K562 (cell line): ENCODE data around the gene ADIPOQ. TPM values are rescaled to one million over a fixed set of nuclear protein-coding genes. Genes with fewer than 3 reads are reported as not detected.
"Not testable (repeated sequence)": the region's sequence is repeated elsewhere in the genome, so short reads cannot be mapped to it uniquely, and the experiment has no call there.

Experiments used
- ATAC-seq: fragments of 200-7000 bp; cut with Tn5 transposase; 3 replicates; pipeline ENCODE4 v1.9.1; 2020; ENCODE audit warnings: moderate library complexity
- BruUV-seq: library from RNA; stranded (reverse); fragments of 400-500 nt; replicated peaks from 2 replicates; lab custom pipeline; 2021; lab: Mats Ljungman, UMichigan
- CTCF ChIA-PET: fragments of 300-600 bp; formaldehyde crosslinking; extraction: SDS; loops from one replicate; lab custom pipeline; 2021; ENCODE audit warnings: low intra/inter-chr PET ratio; lab: Yijun Ruan, JAX
- POLR2A ChIA-PET: fragments of 300-600, 350-650 bp; sonication (Branson Sonifier 250); formaldehyde crosslinking; extraction: SDS; loops from one replicate; lab custom pipeline; 2021; ENCODE audit warnings: antibody characterized with exemption, inconsistent platforms; lab: Yijun Ruan, JAX
- DNase-seq, 4 experiments: peaks; one replicate each; pipeline versions ENCODE4 v3.0.0 to v3.0.0-alpha.2; 2011 to 2018; ENCODE audit warnings: low spot score in 3 of 4, mixed read lengths in 3 of 4; ENCODE audit errors: extremely low read depth in 1 of 4
- FAIRE-seq: peaks from 2 replicates; lab custom pipeline; 2011; peaks lifted over from hg19 to GRCh38; lab: Jason Lieb, UNC
- H2AFZ ChIP-seq: 2 replicates; pipeline ENCODE4 v1.6.0; 2011; ENCODE audit warnings: low read depth, low read length, control low read depth, inconsistent platforms
- H3K27ac ChIP-seq: fragments of 200-600 bp; 3 replicates; pipeline ENCODE4 v1.8.0; 2011; ENCODE audit warnings: low read depth, mild to moderate bottlenecking, control low read depth, inconsistent platforms, low read length, moderate library complexity, mixed read lengths; ENCODE audit errors: extremely low read depth
- H3K27me3 ChIP-seq, 2 experiments: fragments of 300-600 bp in 1 of 2; 2 replicates in 1 of 2; 3 replicates in 1 of 2; pipeline versions ENCODE4 v1.6.0 to v1.8.0; 2011; ENCODE audit warnings: inconsistent platforms in 2 of 2, low read length in 2 of 2, mild to moderate bottlenecking in 1 of 2, mixed read lengths in 1 of 2, moderate library complexity in 1 of 2; ENCODE audit not compliant: control insufficient read depth in 2 of 2, insufficient read depth in 2 of 2
- H3K36me3 ChIP-seq: fragments of 300-600 bp; 3 replicates; pipeline ENCODE4 v1.8.0; 2011; ENCODE audit warnings: mild to moderate bottlenecking, low read length, inconsistent platforms; ENCODE audit not compliant: control insufficient read depth, insufficient read depth
- H3K4me1 ChIP-seq, 2 experiments: fragments of 200-600 bp in 1 of 2; replicated peaks in 1 of 2; 2 replicates in 1 of 2; 3 replicates in 1 of 2; pipeline versions ENCODE4 v1.5.1 to v1.8.0; 2011; ENCODE audit warnings: inconsistent platforms in 2 of 2, low read length in 2 of 2, mild to moderate bottlenecking in 1 of 2, mixed read lengths in 1 of 2, moderate library complexity in 1 of 2; ENCODE audit not compliant: control insufficient read depth in 2 of 2, insufficient read depth in 2 of 2
- H3K4me2 ChIP-seq: 2 replicates; pipeline ENCODE4 v1.6.1; 2011; ENCODE audit warnings: low read length, control low read depth, inconsistent platforms, mixed read lengths; ENCODE audit not compliant: insufficient read depth
- H3K4me3 ChIP-seq: fragments of 200-600 bp; sonication (generic), shearing (Covaris generic); 2 replicates; pipeline ENCODE4 v1.5.1; 2016; ENCODE audit warnings: control low read depth, inconsistent platforms
- H3K79me2 ChIP-seq: fragments of 200-600 bp; 3 replicates; pipeline ENCODE4 v1.8.0; 2011; ENCODE audit warnings: low read length, inconsistent platforms; ENCODE audit not compliant: control insufficient read depth, insufficient read depth
- H3K9ac ChIP-seq, 2 experiments: 2 replicates each; pipeline versions ENCODE4 v1.6.0 to v1.6.1; 2011; ENCODE audit warnings: low read depth in 2 of 2, low read length in 2 of 2, control low read depth in 1 of 2, inconsistent platforms in 1 of 2, mild to moderate bottlenecking in 1 of 2, mixed read lengths in 1 of 2; ENCODE audit not compliant: insufficient read depth in 1 of 2
- H3K9me1 ChIP-seq: one replicate; pipeline ENCODE4 v1.6.0; 2011; ENCODE audit warnings: inconsistent platforms, mild to moderate bottlenecking, low read length, moderate library complexity; ENCODE audit not compliant: control insufficient read depth, insufficient read depth
- H3K9me3 ChIP-seq: replicated peaks from 2 replicates; pipeline ENCODE4 v1.5.1; 2011; ENCODE audit warnings: low read depth, low read length, inconsistent platforms; ENCODE audit not compliant: control insufficient read depth, insufficient read depth
- H4K20me1 ChIP-seq: replicated peaks from 2 replicates; pipeline ENCODE4 v1.6.1; 2011; ENCODE audit warnings: low read length, inconsistent platforms, mixed read lengths; ENCODE audit not compliant: control insufficient read depth, insufficient read depth
- ATF3 ChIP-seq, 2 experiments: fragments of 450-650 bp in 1 of 2; sonication (generic) in 1 of 2; formaldehyde crosslinking in 1 of 2; IDR thresholded peaks in 1 of 2; conservative IDR thresholded peaks in 1 of 2; 2 replicates each; pipeline versions ENCODE4 v1.6.1 to v1.8.1; 2016 to 2023; ENCODE audit warnings: mild to moderate bottlenecking in 2 of 2, moderate library complexity in 2 of 2, inconsistent platforms in 1 of 2, missing genetic modification reagents in 1 of 2
- CREB3 ChIP-seq: fragments of 450-650 bp; conservative IDR thresholded peaks from 2 replicates; pipeline ENCODE4 v1.6.1; 2016; ENCODE audit warnings: missing genetic modification characterization, low read depth, mild to moderate bottlenecking, missing compliant biosample characterization, moderate library complexity
- JUND ChIP-seq, 2 experiments: IDR thresholded peaks; 2 replicates in 1 of 2; 3 replicates in 1 of 2; pipeline ENCODE4 v1.6.1; 2011; ENCODE audit warnings: borderline replicate concordance in 2 of 2, low read depth in 2 of 2, low read length in 2 of 2, improper control_type of control experiment in 1 of 2, missing biosample characterization in 1 of 2, missing genetic modification characterization in 1 of 2, missing genetic modification reagents in 1 of 2
- KLF13 ChIP-seq: fragments of 450-650 bp; IDR thresholded peaks from 2 replicates; pipeline ENCODE4 v1.6.1; 2016; ENCODE audit warnings: missing genetic modification characterization, low read depth, mild to moderate bottlenecking, missing compliant biosample characterization, moderate library complexity, borderline replicate concordance
- SP1 ChIP-seq: sonication (generic); formaldehyde crosslinking; IDR thresholded peaks from 2 replicates; pipeline ENCODE4 v1.8.1; 2022; ENCODE audit warnings: mild to moderate bottlenecking, missing genetic modification reagents
- ZNF165 ChIP-seq: fragments of 250-450 bp; sonication (Bioruptor Pico); IDR thresholded peaks from 2 replicates; pipeline ENCODE4 v1.4.0; 2020; ENCODE audit warnings: borderline replicate concordance
- WGBS: fragments of 100-300 bp; shearing (Covaris generic); methylation state at CpG from one replicate; pipeline ENCODE4 v1.1.6; 2016; ENCODE audit warnings: low coverage, mixed read lengths; ENCODE audit not compliant: insufficient coverage; ENCODE audit errors: missing lambda C conversion rate; 5-methylcytosine and 5-hydroxymethylcytosine counted together
- in situ Hi-C: fragments of 300-500 bp; cut with MboI; formaldehyde crosslinking; loops from 4 replicates; pipeline ENCODE4 v1.15.0; 2018; ENCODE audit warnings: inconsistent platforms, mixed read lengths
- intact Hi-C: fragments of 100-400 bp; cut with micrococcal nuclease; formaldehyde crosslinking; loops from 2 replicates; pipeline ENCODE4 v1.14.2; 2022
- polyA plus RNA-seq, 8 experiments: library from polyadenylated mRNA; depleted of rRNA in 4 of 8; stranded (reverse) in 5 of 8; unstranded in 3 of 8; fragments of >200 nt; fragmentation: Nextera tagmentation in 2 of 8; fragmentation: Illumina TruSeq in 1 of 8; extraction: Ambion mirVana in 2 of 8; extraction: Trizol in 1 of 8; gene quantifications; 2 replicates each; pipeline versions ENCODE4 v1.2.1 to v1.2.3, GENCODE V29; 2011 to 2014; ENCODE audit warnings: inconsistent platforms in 1 of 8, missing spikeins in 1 of 8
- total RNA-seq, 7 experiments: library from RNA; depleted of rRNA in 6 of 7; stranded (reverse); fragments of >200 nt in 6 of 7; fragmentation: Illumina TruSeq in 2 of 7; extraction: Trizol in 2 of 7; gene quantifications; 2 replicates each; pipeline versions ENCODE4 v1.2.1 to v1.2.3, GENCODE V29; 2011 to 2021; ENCODE audit warnings: low replicate concordance in 1 of 7

ADIPOQ gene
- total and polyA plus RNA-seq, 9 of the 15 experiments (the other 6 are each of a cell fraction or from before 2014, with no cell fraction given) = 0.01 to 0.04 (median 0.03) TPM; not detected in 4

- H3K36me3 ChIP-seq, H3K9me1 ChIP-seq, H4K20me1 ChIP-seq, H3K27me3 ChIP-seq, H3K4me2 ChIP-seq, FAIRE-seq, DNase-seq, in situ Hi-C loops, BruUV-seq, H3K4me3 ChIP-seq, H3K9me3 ChIP-seq, H3K27ac ChIP-seq, ATAC-seq, H3K9ac ChIP-seq, H2AFZ ChIP-seq: not testable (repeated sequence)
- POLR2A ChIA-PET = interaction anchor here (0.8 to 1.8 kb wide), 5 partner anchors 15 to 237 kb away, joined by 3 to 7 read pairs (median 5); partner anchors contain the start of gene EIF4A2
- WGBS = 15% methylated on average over 1 of the region's 1 CpG
- peaks cover 19 to 32% of the 10 kb centered on the region in 2 experiments; a peak in 4 of 5 replicates for H3K4me1 ChIP-seq
- intact Hi-C loops = loop anchor here (5.0 to 10.0 kb wide), 3 partner anchors 65 to 838 kb away; no protein-coding TSS in a partner anchor
- CTCF ChIA-PET = interaction anchor here (0.7 to 1.9 kb wide), 3 partner anchors 207 to 1161 kb away, joined by 3 to 13 read pairs (median 4); no protein-coding TSS in a partner anchor
- peaks cover 15% of the 10 kb centered on the region for H3K79me2 ChIP-seq
These were observed 20.1 kb upstream of the ADIPOQ start for GRCh38 chr3:186822388-186822759.

- no TSS peak for BruUV-seq
- in situ Hi-C loops = no loop called here
- Histone ChIP-seq H2AFZ (no peak overlapping the region), H3K4me1 (peaks cover 19 to 37% of the 10 kb centered on the region in 2 experiments; a peak in 4 of 5 replicates), H3K27ac (no peak overlapping the region), H3K4me3 (no peak overlapping the region), H3K9ac (no peak overlapping the region), H3K79me2 (peaks cover 15% of the 10 kb centered on the region), H3K9me1 (no peaks in the 10 kb centered on the region), H3K27me3 (no peaks in the 10 kb centered on the region), H4K20me1 (no peaks in the 10 kb centered on the region), H3K4me2 (no peak overlapping the region), H3K9me3 (no peaks in the 10 kb centered on the region), H3K36me3 (no peaks in the 10 kb centered on the region)
- peak in 1 of 4 experiments; percentile 28 for DNase-seq
- intact Hi-C loops = loop anchor here (5.0 to 10.0 kb wide), 3 partner anchors 66 to 839 kb away; no protein-coding TSS in a partner anchor
- ChIA-PET CTCF (no interaction called here), POLR2A (interaction anchor here (0.7 kb wide), 1 partner anchor 39 kb away, joined by 3 read pairs; no protein-coding TSS in a partner anchor)
- TF ChIP-seq CREB3 (tag) = no peak
- peak; percentile 33; the same call in 1 of the 2 replicates for TF ChIP-seq ATF3 (IDR thresholded peaks at IDR 0.05)
- TF ChIP-seq ATF3 (CRISPR knock-in tag; conservative IDR thresholded peaks at IDR 0.05) = no peak
- TF ChIP-seq KLF13 = no peak
- TF ChIP-seq ZNF165 (CRISPR knock-in tag) = no peak
- TF ChIP-seq SP1 (CRISPR knock-in tag) = no peak
- TF ChIP-seq JUND (IDR thresholded peaks at IDR 0.05; ENCODE audit: borderline replicate concordance, low read depth, low read length) = peak; percentile 42; the same call in 1 of the 2 replicates
- TF ChIP-seq JUND (tag; IDR thresholded peaks at IDR 0.05; ENCODE audit: borderline replicate concordance, low read depth, low read length) = no peak
- ATAC-seq = no peak
- 52% methylated on average over 2 of the region's 2 CpGs for WGBS
- FAIRE-seq = no peak
These were observed 19.1 kb upstream of the ADIPOQ start for GRCh38 chr3:186823386-186823785.
